IMR-90 (cell line): ENCODE measurements around the gene MPZL3.

Experiments
- BHLHE40 ChIP-seq: fragments of 150-350 bp; IDR thresholded peaks from 2 replicates; pipeline ENCODE4 v1.6.1; 2016; ENCODE audit warnings: mild to moderate bottlenecking, low read depth, low read length
- CHD1 ChIP-seq: IDR thresholded peaks from 2 replicates; pipeline ENCODE4 v1.6.1; 2012; ENCODE audit warnings: low read depth, low read length, improper control_type of control experiment
- FOS ChIP-seq: fragments of 150-350 bp; IDR thresholded peaks from 2 replicates; pipeline ENCODE4 v1.6.1; 2016; ENCODE audit warnings: low read depth, low read length
- MAFK ChIP-seq: IDR thresholded peaks from 2 replicates; pipeline ENCODE4 v1.6.1; 2012; ENCODE audit warnings: low read depth, low read length, improper control_type of control experiment
- MAZ ChIP-seq: IDR thresholded peaks from 2 replicates; pipeline ENCODE4 v1.6.1; 2012; ENCODE audit warnings: low read depth, mild to moderate bottlenecking, low read length, improper control_type of control experiment, moderate library complexity, borderline replicate concordance
- MXI1 ChIP-seq: IDR thresholded peaks from 2 replicates; pipeline ENCODE4 v1.6.1; 2012; ENCODE audit warnings: low read depth, mild to moderate bottlenecking, low read length, moderate library complexity, borderline replicate concordance
- NFE2L2 ChIP-seq: fragments of 150-350 bp; IDR thresholded peaks from 2 replicates; pipeline ENCODE4 v1.6.1; 2016; ENCODE audit warnings: low read depth, mild to moderate bottlenecking, low read length
- POLR2A ChIP-seq: IDR thresholded peaks from 2 replicates; pipeline ENCODE4 v1.6.1; 2012; ENCODE audit warnings: mild to moderate bottlenecking, low read depth, low read length
- RAD21 ChIP-seq: IDR thresholded peaks from 2 replicates; pipeline ENCODE4 v1.6.1; 2012; ENCODE audit warnings: low read length, improper control_type of control experiment
- SMC3 ChIP-seq: fragments of 150-350 bp; IDR thresholded peaks from 2 replicates; pipeline ENCODE4 v1.6.1; 2016; ENCODE audit warnings: low read depth, mild to moderate bottlenecking, antibody characterized with exemption, low read length, moderate library complexity
- TF ChIP-seq, protein P1 (sequence below): conservative IDR thresholded peaks from 2 replicates; pipeline ENCODE4 v1.5.1; 2012; ENCODE audit warnings: mild to moderate bottlenecking, low read depth, low read length, improper control_type of control experiment
- TF ChIP-seq, protein P2 (sequence below): fragments of 150-350 bp; IDR thresholded peaks from 2 replicates; pipeline ENCODE4 v1.6.1; 2016; ENCODE audit warnings: low read depth, mild to moderate bottlenecking, low read length, moderate library complexity, borderline replicate concordance
- TF ChIP-seq, protein P3 (sequence below): fragments of 150-350 bp; IDR thresholded peaks from 2 replicates; pipeline ENCODE4 v1.6.1; 2017; ENCODE audit warnings: mild to moderate bottlenecking, antibody characterized with exemption, low read length, low read depth

DNA sequence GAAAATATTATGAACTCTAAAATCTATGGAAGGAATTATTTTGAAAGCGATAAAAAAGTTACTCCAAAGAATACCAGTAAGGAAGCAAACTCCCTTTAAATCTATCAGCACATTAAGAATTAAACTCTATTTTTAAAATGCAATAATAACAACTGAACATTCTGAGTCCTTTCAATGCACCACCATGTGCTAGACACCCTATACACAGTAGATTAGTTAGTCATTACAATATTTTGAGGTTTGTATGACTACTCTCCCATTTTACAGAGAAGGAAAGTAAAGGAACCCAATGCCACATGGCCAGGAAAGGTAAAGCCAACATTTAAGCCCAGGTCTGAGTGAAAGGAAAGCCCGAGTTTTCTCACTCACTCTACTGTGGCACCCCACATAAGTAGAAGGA lies 45.1 kb downstream of the MPZL3 start:
- TF ChIP-seq POLR2A (no peak), MXI1 (no peak), RAD21 (no peak), NFE2L2 (no peak), BHLHE40 (no peak), MAFK (no peak), FOS (no peak), SMC3 (no peak), CHD1 (no peak), MAZ (no peak)
- TF ChIP-seq, protein P1, sequence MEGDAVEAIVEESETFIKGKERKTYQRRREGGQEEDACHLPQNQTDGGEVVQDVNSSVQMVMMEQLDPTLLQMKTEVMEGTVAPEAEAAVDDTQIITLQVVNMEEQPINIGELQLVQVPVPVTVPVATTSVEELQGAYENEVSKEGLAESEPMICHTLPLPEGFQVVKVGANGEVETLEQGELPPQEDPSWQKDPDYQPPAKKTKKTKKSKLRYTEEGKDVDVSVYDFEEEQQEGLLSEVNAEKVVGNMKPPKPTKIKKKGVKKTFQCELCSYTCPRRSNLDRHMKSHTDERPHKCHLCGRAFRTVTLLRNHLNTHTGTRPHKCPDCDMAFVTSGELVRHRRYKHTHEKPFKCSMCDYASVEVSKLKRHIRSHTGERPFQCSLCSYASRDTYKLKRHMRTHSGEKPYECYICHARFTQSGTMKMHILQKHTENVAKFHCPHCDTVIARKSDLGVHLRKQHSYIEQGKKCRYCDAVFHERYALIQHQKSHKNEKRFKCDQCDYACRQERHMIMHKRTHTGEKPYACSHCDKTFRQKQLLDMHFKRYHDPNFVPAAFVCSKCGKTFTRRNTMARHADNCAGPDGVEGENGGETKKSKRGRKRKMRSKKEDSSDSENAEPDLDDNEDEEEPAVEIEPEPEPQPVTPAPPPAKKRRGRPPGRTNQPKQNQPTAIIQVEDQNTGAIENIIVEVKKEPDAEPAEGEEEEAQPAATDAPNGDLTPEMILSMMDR: no peak
- TF ChIP-seq, protein P2, sequence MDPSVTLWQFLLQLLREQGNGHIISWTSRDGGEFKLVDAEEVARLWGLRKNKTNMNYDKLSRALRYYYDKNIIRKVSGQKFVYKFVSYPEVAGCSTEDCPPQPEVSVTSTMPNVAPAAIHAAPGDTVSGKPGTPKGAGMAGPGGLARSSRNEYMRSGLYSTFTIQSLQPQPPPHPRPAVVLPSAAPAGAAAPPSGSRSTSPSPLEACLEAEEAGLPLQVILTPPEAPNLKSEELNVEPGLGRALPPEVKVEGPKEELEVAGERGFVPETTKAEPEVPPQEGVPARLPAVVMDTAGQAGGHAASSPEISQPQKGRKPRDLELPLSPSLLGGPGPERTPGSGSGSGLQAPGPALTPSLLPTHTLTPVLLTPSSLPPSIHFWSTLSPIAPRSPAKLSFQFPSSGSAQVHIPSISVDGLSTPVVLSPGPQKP: no peak
- TF ChIP-seq, protein P3, sequence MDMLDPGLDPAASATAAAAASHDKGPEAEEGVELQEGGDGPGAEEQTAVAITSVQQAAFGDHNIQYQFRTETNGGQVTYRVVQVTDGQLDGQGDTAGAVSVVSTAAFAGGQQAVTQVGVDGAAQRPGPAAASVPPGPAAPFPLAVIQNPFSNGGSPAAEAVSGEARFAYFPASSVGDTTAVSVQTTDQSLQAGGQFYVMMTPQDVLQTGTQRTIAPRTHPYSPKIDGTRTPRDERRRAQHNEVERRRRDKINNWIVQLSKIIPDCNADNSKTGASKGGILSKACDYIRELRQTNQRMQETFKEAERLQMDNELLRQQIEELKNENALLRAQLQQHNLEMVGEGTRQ: no peak
